Stimulated activated CD4-positive, alpha-beta T cell treated with anti-CD3 and anti-CD28 coated beads, Interleukin-2, amount 100 ng/mL, for 24 hours (primary cell): ENCODE measurements around the gene CREB5.
"Not testable (repeated sequence)": the region's sequence is repeated elsewhere in the genome, so short reads cannot be mapped to it uniquely, and the experiment has no call there.

Experiments used
- DNase-seq, 2 donors: peaks; one replicate each; pipeline ENCODE4 v3.0.0-alpha.2; 2020

CREB5 gene

DNA sequence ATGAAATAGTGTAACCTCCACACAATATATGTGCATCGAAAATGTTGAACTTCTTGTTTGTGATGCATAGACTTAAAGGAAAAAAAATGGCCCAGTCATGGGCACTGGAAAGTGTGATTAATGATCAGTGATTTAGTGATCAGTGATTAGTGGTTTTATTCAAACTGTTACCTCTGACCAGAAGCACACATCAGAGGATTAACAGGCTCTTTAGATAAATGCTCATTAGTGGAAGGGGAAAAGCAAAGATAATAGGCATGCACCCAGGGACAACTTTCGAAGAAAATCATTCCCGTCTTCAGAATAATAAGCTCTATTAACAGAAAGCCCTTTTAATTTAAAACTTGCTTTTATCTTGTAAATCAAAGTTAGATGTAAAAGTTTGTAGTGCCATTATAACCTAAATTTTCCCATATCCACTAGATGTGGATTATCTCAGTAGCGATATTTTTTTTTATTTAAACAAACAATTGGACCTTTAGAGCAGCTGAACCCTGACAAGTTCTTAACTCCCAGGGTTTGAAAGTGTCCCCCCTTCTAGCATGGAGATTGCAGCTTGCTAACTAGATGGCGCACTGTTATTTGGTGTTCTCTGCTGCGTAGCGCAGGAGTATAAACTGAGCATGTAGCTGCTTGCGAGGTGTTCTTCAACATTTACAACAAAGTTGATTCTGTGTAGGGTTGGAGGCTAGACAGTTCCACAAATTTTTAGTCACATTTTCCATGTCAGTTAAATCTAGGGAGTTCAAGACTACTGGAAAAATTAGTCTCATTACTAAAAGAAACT lies at the start of gene CREB5:
TSS of gene CREB5 (plus strand) at position 643 of the 787 bp plus-strand sequence. CDS start 397 bp downstream, outside the sequence.
- no peak for DNase-seq

GRCh38 chr7:28362812-28363211 lies 49.5 kb upstream of the CREB5 start:
- no peak for DNase-seq

- DNase-seq, result no peak
Measured at GRCh38 chr7:28364082-28364481, 48.2 kb upstream of the CREB5 start.

- no peak for DNase-seq
Measured at GRCh38 chr7:28369523-28369922, 42.8 kb upstream of the CREB5 start.

- DNase-seq, result no peak
Measured at GRCh38 chr7:28371846-28372245, 40.5 kb upstream of the CREB5 start.

- no peak for DNase-seq
Measured at GRCh38 chr7:28373990-28374389, 38.3 kb upstream of the CREB5 start.

- DNase-seq, result no peak
Measured at GRCh38 chr7:28375729-28376128, 36.6 kb upstream of the CREB5 start.

DNA sequence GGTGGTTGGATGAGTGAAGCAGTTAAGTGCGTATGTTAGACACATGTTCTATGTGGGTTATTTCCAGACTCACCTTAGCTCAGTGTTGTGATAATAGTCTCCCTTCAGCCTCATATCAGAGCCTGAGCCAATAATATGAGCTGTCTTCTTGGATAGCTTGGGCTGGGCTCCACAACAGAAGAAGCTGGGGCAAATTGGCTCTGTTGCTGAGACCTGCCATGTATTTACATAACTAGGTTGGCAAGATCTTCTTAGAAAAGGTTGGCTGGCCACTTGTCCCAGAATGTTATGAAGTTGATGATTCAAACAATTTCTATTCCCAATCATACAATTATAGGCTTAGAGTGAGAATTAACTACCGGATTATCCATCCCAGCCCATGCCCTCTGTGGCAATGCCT lies 35.7 kb upstream of the CREB5 start:
- no peak for DNase-seq

DNA sequence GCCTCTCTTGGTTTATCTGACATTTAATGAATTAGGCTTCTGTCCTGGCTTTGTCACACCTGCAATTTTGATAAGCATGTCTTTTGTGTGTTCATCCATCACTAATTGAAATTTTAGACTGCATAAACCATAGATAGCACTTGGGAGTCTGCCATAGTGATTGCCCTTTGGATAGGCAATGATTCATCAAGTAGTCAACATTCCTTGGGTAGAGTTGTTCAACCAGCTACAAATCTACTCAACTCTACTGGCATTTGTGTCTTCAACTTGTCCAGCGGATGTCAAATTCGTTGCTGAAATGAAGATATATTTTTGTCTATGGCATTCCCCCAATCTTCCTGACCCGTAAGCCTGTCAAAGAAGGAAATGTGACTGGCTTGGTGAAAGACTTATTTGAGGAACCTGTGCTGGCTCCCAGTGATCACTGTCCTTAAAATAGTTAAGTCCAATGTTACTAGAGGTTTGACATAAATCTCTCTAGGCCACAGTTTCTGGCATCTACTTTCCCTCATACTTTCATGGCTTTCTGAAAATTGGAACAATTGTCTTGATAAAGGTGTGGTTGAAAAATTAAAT lies 33.7 kb upstream of the CREB5 start:
- DNase-seq, result no peak

DNA sequence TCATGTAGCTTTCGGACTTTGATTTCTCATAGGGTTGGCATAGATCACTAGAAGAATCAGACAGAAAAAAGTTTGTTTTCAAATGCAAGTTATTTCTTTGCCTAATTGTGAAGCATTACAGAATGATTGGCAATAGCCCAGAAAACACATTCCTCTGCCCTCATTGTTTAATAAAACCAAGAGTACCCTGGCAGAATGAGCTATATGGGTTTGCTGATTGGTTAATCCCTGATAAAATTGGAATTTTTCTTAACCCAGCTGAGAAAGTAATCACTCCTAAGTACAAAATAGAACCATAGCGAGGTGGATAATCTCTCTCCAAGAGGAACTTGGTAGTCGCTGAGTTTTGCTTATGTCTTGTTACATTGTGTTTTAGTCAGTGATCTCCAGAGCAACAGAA lies 30.9 kb upstream of the CREB5 start:
- DNase-seq, result no peak

DNA sequence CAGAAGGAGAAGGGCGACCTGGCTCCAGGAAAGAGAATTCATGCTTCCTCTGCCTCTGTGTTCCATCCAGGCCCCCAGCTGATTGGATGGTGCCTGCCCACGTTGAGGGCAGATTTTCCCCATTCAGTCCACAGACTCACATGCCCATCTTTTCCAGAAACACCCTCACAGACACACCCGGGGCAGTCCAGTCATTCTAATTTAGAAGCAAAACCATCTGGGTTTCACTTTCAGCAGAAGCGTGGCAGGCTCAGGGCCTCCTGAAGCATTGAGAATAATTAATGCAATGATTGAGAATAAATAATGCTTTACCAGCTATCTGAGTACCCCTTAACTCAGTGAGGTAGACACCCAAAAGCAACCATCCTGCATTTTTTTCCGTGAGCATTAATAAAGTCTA lies 30.2 kb upstream of the CREB5 start:
- no peak for DNase-seq

GRCh38 chr7:28383975-28384374 lies 28.3 kb upstream of the CREB5 start:
- DNase-seq, result no peak

- no peak for DNase-seq
Measured at GRCh38 chr7:28389504-28390395, 22.6 kb upstream of the CREB5 start.

DNA sequence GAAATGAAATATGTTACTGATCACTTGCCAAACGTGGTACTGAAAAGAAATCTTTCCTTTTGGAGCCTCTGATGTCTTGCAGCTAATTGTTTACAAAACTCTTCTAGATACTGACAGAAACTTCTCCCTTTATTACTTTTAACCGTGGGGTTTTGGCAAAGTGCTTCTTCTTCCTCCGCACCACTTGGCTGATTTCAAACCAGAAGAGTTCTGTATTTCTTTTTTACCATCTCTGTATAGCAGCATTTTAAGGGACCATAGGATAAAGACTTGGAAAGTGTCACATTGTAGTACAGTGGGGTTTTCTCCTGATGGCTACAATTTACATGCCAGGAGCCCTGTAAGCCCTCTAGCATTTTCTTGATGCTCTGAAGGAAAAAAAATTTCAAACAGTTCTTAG lies 21.9 kb upstream of the CREB5 start:
- no peak for DNase-seq

DNA sequence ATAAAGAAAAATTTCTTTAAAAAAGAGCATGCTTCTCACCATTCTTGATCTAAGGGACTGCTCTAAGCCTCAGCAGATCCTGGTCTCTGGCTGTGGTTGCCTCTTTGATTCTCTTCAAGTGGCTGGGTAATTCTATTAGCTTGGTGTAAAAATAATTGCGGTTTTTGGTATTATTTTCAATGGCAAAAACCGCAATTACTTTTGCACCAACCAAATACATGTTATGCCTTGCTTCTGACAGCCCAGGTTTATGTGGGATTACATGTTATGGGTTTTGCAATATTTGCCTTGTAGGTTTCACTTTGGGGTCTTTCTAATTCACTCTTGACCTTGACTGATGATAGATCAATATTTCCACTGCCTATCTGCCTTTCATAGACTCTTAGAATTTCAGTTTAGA lies 20.0 kb upstream of the CREB5 start:
- DNase-seq, result no peak

DNA sequence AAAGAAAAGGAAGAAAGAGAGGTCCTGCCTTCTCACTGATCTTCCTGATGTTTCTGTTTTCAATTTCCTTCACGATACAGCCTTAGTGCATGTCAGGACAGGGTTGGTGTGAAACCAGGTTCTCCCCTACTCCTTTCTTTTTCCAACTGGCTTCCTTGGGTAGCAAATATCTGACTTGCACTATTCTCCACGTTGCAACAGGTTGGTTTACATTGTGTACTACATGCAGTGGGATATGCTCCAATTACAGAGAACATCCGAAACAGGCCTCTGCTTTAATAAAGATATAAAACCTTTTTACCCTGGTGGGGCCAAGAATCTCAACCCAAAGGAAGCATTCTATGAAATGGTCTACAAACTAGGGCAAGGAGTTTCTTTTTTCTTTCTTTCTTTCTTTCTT lies 16.9 kb upstream of the CREB5 start:
- no peak for DNase-seq

DNA sequence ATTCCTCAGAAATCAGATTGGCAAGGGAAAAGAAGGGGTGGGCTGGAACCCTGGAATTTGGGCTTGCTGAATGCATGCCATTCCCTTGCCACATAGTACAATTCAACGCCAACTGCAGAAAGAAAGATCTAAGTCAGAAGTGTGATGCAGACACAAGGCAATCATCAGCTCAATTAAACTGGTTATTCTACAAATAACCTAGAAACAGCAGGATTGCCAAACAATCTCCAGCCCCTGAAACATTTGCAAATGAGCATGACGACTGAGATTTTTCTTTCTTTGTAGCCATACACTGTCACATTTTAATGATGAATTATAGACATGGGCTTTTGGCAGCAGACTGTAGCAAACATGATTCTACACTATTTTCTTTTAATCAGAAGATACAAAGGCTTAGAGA lies 16.5 kb upstream of the CREB5 start:
- no peak for DNase-seq

- DNase-seq, result no peak
Measured at GRCh38 chr7:28397141-28397540, 15.2 kb upstream of the CREB5 start.

GRCh38 chr7:28400838-28401360 lies 11.4 kb upstream of the CREB5 start:
- no peak for DNase-seq

DNA sequence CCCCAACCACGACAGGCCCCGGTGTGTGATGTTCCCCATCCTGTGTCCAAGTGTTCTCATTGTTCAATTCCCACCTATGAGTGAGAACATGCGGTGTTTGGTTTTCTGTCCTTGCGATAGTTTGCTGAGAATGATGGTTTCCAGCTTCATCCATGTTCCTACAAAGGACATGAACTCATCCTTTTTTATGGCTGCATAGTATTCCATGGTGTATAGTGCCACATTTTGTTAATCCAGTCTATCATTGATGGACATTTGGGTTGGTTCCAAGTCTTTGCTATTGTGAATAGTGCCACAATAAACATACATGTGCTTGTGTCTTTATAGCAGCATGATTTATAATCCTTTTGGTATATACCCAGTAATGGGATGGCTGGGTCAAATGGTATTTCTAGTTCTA lies 10.8 kb upstream of the CREB5 start:
- DNase-seq, result not testable (repeated sequence)

GRCh38 chr7:28405662-28406061 lies 6.7 kb upstream of the CREB5 start:
- peak in 1 of 2 donors; percentile 6 for DNase-seq

- DNase-seq, result no peak
Measured at GRCh38 chr7:28406192-28406591, 6.1 kb upstream of the CREB5 start.

DNA sequence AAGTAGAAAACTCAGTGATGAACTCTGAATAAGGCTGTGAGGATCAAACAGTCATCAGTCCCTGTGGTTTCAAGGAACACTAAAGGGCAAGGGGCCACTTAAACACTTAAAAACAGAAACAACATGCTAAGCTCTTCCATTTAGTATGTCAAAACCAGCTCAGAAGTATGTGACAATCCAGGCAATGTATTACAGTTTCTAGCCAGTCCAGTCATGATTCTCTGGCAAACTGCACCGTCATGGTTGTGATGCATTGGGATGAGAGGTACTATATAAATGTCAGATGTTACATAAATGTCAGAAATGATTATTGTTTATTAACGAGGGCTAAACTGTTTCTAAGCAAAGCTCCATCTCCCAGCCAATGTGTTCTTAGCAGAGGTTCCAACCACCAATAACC lies 4.7 kb upstream of the CREB5 start:
- no peak for DNase-seq
